ENCODE data around the gene CD38. TPM values are rescaled to one million over a fixed set of nuclear protein-coding genes. Genes with fewer than 3 reads are reported as not detected.

Gene CD38
- total and polyA plus RNA-seq, 2 of the 13 experiments (the other 11 are each of a cell fraction or from before 2014, with no cell fraction given), result not detected

- FAIRE-seq (no peak), DNase-seq (ENCODE audit: low spot score) (no peak), ATAC-seq (no peak)
- H2AFZ ChIP-seq (ENCODE audit: low read length), result no peak overlapping the region
- CTCF ChIA-PET (ENCODE audit: low intra/inter-chr PET ratio, low total read pairs), result no interaction called here
- BruUV-seq (replicated peaks), result no TSS peak
- H4K20me1 ChIP-seq (ENCODE audit: insufficient read depth, low read length), result no peaks in the 10 kb centered on the region
- TF ChIP-seq GABPA (IDR thresholded peaks at IDR 0.05; ENCODE audit: low read depth, low read length) (no peak), GABPA (CRISPR knock-in tag; IDR thresholded peaks at IDR 0.05; ENCODE audit: low read depth) (no peak), SCMH1 (CRISPR knock-in tag; IDR thresholded peaks at IDR 0.05; ENCODE audit: borderline replicate concordance) (no peak), ZBTB2 (CRISPR knock-in tag; IDR thresholded peaks at IDR 0.05; ENCODE audit: low read depth) (no peak)
- H3K9ac ChIP-seq (ENCODE audit: insufficient read depth, low read depth, low read length), result no peak overlapping the region
- no peaks in the 10 kb centered on the region for H3K79me2 ChIP-seq (ENCODE audit: insufficient read depth, low read length)
- in situ Hi-C loops (cut with HindIII; ENCODE audit: extremely low pct_ligation_motif_present, low pct_unique_long_range_greater_than_20kb) (no loop called here), intact Hi-C loops (cut with micrococcal nuclease; ENCODE audit: unreplicated experiment) (no loop called here)
- POLR2A ChIA-PET, result no interaction called here
- no peaks in the 10 kb centered on the region for H3K9me3 ChIP-seq (ENCODE audit: low read length)
- H3K27me3 ChIP-seq (ENCODE audit: control insufficient read depth in 1 of 2, insufficient read depth in 2 of 2, low read length in 2 of 2), result 0 out of 5 replicates have a peak, but pooled peaks cover 0 to 1% of the 10 kb centered on the region in 2 experiments
- H3K4me2 ChIP-seq (ENCODE audit: low read depth, low read length), result no peak overlapping the region
- H3K4me3 ChIP-seq (replicated peaks in 1 of 3; ENCODE audit: insufficient read depth in 1 of 3, low read depth in 2 of 3, low read length in 3 of 3), result no peak overlapping the region
- no peaks in the 10 kb centered on the region for H3K4me1 ChIP-seq (ENCODE audit: insufficient read depth, low read length)
- H3K36me3 ChIP-seq (replicated peaks in 1 of 2; ENCODE audit: control insufficient read depth in 1 of 2, insufficient read depth in 2 of 2, low read length in 2 of 2), result no peaks in the 10 kb centered on the region
- 5% methylated on average over 2 of the region's 2 CpGs for WGBS (ENCODE audit: low lambda C conversion rate)
- no peak overlapping the region for H3K27ac ChIP-seq (ENCODE audit: extremely low read length, insufficient read depth, low read length)
These were observed 124.6 kb downstream of the CD38 start for GRCh38 chr4:15902746-15903145.

Other genes starting within 250 kb of the CD38 start
- 45.3 and 53.4 TPM in 2 replicates for gene FBXL5, start 123.0 kb upstream of the CD38 start, total RNA-seq (2016; rRNA removed; fragmentation: Illumina TruSeq; extraction: Trizol)
- gene FBXL5, start 123.0 kb upstream of the CD38 start, polyA plus RNA-seq (2011; rRNA removed), result 17.4 TPM in 2 replicates
- 41.8 and 48.4 TPM in 2 replicates for gene FAM200B, start 96.5 kb upstream of the CD38 start, total RNA-seq (2016; rRNA removed; fragmentation: Illumina TruSeq; extraction: Trizol)
- 24.4 and 25.6 TPM in 2 replicates for gene FAM200B, start 96.5 kb upstream of the CD38 start, polyA plus RNA-seq (2011; rRNA removed)
- gene BST1, start 75.3 kb upstream of the CD38 start, total RNA-seq (2016; rRNA removed; fragmentation: Illumina TruSeq; extraction: Trizol), result 0.22 and 0.49 TPM in 2 replicates
- 0.09 and 0.10 TPM in 2 replicates for gene BST1, start 75.3 kb upstream of the CD38 start, polyA plus RNA-seq (2011; rRNA removed)
- gene FGFBP1, start 160.4 kb downstream of the CD38 start, total RNA-seq (2016; rRNA removed; fragmentation: Illumina TruSeq; extraction: Trizol), result not detected in 2 replicates
- gene FGFBP1, start 160.4 kb downstream of the CD38 start, polyA plus RNA-seq (2011; rRNA removed), result not detected in 2 replicates
- gene FGFBP2, start 184.8 kb downstream of the CD38 start, total RNA-seq (2016; rRNA removed; fragmentation: Illumina TruSeq; extraction: Trizol), result not detected in 2 replicates
- gene FGFBP2, start 184.8 kb downstream of the CD38 start, polyA plus RNA-seq (2011; rRNA removed), result not detected in 2 replicates